Measurements from ENCODE around the gene MICU1.
A peak's percentile ranks its signal among the peaks of the same experiment; 100 is the strongest.
"Not testable (repeated sequence)": the region's sequence is repeated elsewhere in the genome, so short reads cannot be mapped to it uniquely, and the experiment has no call there.

Gene MICU1

DNA sequence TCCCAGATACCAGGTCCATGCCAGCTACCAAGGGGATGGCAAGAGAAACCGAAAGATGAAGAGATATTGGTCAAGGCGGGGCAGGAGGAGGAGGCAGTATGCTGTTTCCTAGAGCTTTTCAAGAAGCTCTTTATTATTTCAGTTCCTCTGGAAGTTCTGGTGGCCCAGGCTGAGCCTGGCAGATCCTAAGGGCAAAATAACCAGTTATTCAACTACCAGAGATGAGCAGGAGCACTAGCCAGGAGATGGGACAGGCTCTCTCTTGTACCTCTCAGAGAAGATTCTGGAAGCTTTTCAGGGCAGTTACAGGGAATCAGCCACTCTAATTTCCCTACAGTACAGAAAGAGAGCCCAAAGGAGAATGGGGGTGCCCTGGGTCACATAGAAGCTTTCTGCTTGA is 276.4 kb downstream of the MICU1 start:
- TF ChIP-seq, protein P1, sequence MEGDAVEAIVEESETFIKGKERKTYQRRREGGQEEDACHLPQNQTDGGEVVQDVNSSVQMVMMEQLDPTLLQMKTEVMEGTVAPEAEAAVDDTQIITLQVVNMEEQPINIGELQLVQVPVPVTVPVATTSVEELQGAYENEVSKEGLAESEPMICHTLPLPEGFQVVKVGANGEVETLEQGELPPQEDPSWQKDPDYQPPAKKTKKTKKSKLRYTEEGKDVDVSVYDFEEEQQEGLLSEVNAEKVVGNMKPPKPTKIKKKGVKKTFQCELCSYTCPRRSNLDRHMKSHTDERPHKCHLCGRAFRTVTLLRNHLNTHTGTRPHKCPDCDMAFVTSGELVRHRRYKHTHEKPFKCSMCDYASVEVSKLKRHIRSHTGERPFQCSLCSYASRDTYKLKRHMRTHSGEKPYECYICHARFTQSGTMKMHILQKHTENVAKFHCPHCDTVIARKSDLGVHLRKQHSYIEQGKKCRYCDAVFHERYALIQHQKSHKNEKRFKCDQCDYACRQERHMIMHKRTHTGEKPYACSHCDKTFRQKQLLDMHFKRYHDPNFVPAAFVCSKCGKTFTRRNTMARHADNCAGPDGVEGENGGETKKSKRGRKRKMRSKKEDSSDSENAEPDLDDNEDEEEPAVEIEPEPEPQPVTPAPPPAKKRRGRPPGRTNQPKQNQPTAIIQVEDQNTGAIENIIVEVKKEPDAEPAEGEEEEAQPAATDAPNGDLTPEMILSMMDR (IDR thresholded peaks at IDR 0.05; ENCODE audit: low read depth, low read length) = no peak
- DNase-seq (ENCODE audit: low read depth, low spot score) = no peak
- H3K4me3 ChIP-seq (ENCODE audit: low read depth, low read length) = no peak overlapping the region
- in situ Hi-C loops (cut with HindIII; ENCODE audit: low sequenced_read_pairs) = no loop called here

DNA sequence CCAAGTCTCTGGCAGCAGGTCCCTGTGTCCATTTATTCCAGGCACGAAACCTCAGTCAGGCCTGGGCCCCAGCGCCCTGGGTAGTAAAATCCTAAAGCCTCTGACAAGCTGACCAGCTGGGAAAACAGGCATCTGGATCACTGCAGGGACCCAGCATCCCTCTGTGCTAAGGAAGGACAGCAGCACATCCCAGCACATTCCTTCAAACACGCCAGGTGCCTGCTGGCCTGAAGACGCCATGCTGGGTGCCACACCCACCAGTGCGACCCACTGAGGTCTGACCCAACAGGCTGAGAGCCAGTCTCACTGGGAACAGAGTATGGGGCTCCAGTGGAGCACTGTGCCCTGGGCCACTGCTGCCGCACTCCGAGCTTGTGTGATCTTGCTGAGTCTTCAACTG is 277.6 kb downstream of the MICU1 start:
- in situ Hi-C loops (cut with HindIII; ENCODE audit: low sequenced_read_pairs) = no loop called here
- DNase-seq (ENCODE audit: low read depth, low spot score) = peak; percentile 36
- no peak overlapping the region for H3K4me3 ChIP-seq (ENCODE audit: low read depth, low read length)
- TF ChIP-seq, protein P1 (IDR thresholded peaks at IDR 0.05; ENCODE audit: low read depth, low read length) = no peak

DNA sequence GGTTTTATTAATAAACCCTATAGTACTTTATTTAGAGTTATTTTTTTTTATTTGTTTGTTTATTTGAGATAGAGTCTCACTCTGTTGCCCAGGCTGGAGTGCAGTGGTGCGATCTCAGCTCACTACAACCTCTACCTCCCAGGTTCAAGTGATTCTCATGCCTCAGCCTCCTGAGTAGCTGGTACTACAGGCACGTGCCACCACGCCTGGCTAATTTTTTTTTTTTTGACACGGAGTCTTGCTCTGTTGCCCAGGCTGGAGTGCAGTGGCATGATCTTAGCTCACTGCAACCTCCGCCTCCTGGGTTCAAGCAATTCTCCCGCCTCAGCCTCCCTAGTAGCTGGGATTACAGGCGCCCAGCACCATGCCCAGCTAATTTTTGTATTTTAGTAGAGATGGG is 279.8 kb downstream of the MICU1 start:
- in situ Hi-C loops (cut with HindIII; ENCODE audit: low sequenced_read_pairs); DNase-seq (ENCODE audit: low read depth, low spot score); H3K4me3 ChIP-seq (ENCODE audit: low read depth, low read length): not testable (repeated sequence)

DNA sequence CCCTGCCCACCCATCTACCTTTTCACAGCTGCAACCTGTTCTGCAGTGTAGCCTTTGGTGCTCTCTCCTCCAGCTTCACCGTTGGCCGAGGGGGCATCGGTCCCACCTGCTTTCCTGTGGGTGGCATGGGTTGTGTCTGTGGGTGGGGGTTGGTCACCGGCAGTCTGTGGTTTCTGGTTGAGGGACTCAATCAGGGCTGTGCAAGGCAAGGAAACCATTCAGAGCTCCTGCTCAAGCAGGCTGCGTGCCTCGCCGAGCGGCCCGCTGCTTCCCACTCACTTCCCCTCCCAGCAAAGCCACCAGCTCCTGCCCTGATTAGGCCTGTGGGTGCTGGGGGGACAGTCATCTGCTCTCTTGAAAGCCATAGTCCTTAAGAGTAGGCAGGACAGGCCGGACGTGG is 280.9 kb downstream of the MICU1 start:
- no peak for DNase-seq (ENCODE audit: low read depth, low spot score)
- in situ Hi-C loops (cut with HindIII; ENCODE audit: low sequenced_read_pairs) = no loop called here
- H3K4me3 ChIP-seq (ENCODE audit: low read depth, low read length) = no peak overlapping the region
- TF ChIP-seq, protein P1 (IDR thresholded peaks at IDR 0.05; ENCODE audit: low read depth, low read length) = no peak

DNA sequence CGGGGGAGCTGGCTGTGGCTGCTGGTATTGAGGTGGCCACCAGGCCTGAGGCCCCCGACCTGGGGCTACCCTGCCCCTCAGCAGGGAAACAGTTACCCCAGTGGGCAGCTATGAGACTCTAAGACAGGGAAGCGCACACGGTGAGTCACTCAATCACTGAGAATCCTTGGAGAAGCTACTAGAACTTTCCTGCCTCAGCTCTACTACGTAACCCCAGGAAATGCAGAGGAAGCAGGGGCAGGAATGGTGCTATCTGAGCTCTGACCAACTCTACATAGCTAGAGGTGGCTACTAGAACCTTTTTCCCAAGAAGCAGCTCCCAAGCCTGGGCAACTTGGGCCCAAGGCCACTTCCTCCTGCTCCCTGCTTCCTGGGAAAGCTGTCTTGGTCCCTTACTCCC is 283.0 kb downstream of the MICU1 start:
- in situ Hi-C loops (cut with HindIII; ENCODE audit: low sequenced_read_pairs) = no loop called here
- DNase-seq (ENCODE audit: low read depth, low spot score) = no peak
- no peak overlapping the region for H3K4me3 ChIP-seq (ENCODE audit: low read depth, low read length)
- TF ChIP-seq, protein P1 (IDR thresholded peaks at IDR 0.05; ENCODE audit: low read depth, low read length) = no peak

DNA sequence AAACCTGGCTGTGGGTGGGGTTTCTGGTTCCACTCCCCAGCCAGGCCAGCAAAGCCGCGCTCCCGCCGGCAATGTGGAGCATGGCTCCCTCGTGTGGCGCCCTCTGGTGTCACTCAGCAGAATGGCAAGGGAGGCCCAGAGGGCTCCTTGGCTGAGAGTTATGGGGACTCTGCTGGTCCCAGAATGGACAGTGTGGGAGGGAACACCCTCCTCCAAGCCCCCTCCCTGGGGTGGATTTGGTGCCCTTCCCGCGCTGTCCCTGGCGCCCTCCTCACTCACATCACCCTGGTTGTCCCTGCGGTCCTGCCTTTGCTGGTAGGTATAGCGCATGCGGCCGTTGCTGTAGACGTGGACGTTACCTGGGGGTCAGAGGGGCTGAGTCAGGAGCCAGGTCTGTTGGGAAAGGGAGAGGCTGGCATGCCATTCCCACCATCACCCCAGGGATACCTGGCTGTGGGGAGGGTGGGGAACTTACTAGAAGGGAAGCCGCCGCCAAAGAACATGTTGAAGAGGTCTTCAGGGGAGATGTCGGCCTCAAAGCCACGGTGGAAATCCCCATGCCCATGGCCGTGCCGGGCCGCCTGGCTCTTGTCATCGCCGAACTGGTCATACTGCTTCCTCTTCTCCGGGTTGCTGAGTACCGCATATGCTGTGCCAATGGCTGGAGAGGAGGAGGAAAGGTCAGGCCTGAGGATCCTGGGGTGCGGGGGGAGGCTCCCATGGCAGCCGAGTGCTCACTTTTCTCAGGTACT is 285.2 kb downstream of the MICU1 start:
- TF ChIP-seq, protein P1 (IDR thresholded peaks at IDR 0.05; ENCODE audit: low read depth, low read length) = peak; percentile 96
- no peak overlapping the region for H3K4me3 ChIP-seq (ENCODE audit: low read depth, low read length)
- in situ Hi-C loops (cut with HindIII; ENCODE audit: low sequenced_read_pairs) = no loop called here
- peak; percentile 49 for DNase-seq (ENCODE audit: low read depth, low spot score)

DNA sequence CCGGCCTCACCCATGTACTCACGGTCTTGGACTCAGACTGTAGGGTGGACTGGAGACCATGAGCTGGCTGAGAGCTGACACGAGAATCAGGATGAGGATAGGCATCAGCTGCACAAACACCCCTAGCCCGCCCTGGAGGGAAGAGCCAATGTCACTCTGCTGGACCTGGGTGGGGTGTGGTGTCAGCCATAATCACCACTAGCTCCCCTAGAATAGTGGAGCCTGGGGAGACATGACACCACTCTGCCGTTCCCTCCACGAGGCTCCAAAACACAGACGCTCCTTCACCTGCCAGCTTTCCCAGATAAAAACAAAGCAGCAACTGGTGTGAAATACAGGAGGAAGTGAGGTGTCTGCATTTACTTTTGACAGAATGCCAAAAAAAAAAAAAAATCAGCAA is 287.7 kb downstream of the MICU1 start:
- TF ChIP-seq, protein P1 (IDR thresholded peaks at IDR 0.05; ENCODE audit: low read depth, low read length) = no peak
- no peak overlapping the region for H3K4me3 ChIP-seq (ENCODE audit: low read depth, low read length)
- DNase-seq (ENCODE audit: low read depth, low spot score) = no peak
- in situ Hi-C loops (cut with HindIII; ENCODE audit: low sequenced_read_pairs) = no loop called here

All from astrocyte of the spinal cord (primary cell).